Panc1 (cell line): ENCODE results near the gene CDK11A.

ENCODE experiments used
- POLR2AphosphoS5 ChIP-seq: IDR thresholded peaks from 2 replicates; pipeline ENCODE4 v1.6.1; 2012; ENCODE audit warnings: mild to moderate bottlenecking, low read depth, low read length, moderate library complexity
- TCF7L2 ChIP-seq: IDR thresholded peaks from 2 replicates; pipeline ENCODE4 v1.6.1; 2011; ENCODE audit warnings: mild to moderate bottlenecking, low read depth, low read length, inconsistent platforms
- TF ChIP-seq, protein P1 (sequence below): fragments of 450-650 bp; IDR thresholded peaks from 2 replicates; pipeline ENCODE4 v1.5.1; 2017; ENCODE audit warnings: mild to moderate bottlenecking
- TF ChIP-seq, protein P2 (sequence below), 2 experiments: IDR thresholded peaks; 2 replicates each; pipeline ENCODE4 v1.6.1; 2011 to 2012; ENCODE audit warnings: low read depth in 2 of 2, control low read depth in 1 of 2, low read length in 1 of 2, mild to moderate bottlenecking in 1 of 2, moderate library complexity in 1 of 2; ENCODE audit not compliant: insufficient read depth in 1 of 2

DNA sequence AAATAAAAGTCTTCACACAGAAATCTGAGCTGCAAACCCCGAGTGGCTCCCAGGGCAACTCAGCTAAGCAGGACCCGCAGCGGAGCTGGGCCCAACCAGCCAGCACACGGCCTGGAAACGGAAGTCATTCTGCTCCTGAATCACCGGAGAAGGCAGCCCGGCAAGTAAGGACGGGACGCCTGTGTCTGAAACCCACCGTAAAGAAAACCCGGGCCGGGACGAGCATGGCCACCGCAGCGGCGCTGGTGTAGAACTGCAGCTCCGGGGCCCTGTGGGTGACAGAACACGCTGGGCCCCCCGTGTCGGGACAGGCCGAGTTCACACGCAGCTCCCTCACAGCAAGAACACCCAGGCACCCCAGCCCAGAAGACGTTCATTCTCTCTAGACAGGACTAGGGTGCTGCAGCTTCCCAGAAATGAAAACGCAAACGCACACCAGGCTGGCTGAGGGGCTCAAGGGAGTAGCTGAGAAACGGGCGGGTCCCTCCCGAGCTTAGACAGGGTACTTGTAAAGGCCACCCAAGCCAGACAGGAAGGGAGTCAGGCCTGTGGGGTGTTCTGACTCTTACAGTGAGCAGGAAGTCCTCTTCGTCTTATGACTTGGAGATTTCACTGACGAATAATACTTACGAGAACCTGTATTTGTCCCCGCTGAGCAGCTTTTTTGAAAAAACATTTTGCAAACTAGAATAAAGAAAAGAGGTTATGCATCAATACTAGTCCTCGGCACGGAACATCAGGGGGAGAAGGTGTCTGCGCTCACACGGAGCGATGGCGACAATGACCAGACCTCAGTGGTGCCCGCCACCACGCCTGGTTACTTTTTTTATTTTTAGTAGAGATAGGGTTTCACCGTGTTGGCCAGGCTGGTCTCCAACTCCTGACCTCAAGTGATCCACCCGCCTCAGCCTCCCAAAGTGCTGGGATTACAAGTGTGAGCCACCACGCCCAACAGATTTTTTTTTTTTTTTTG is 54.4 kb downstream of the CDK11A start:
- TF ChIP-seq, protein P1, sequence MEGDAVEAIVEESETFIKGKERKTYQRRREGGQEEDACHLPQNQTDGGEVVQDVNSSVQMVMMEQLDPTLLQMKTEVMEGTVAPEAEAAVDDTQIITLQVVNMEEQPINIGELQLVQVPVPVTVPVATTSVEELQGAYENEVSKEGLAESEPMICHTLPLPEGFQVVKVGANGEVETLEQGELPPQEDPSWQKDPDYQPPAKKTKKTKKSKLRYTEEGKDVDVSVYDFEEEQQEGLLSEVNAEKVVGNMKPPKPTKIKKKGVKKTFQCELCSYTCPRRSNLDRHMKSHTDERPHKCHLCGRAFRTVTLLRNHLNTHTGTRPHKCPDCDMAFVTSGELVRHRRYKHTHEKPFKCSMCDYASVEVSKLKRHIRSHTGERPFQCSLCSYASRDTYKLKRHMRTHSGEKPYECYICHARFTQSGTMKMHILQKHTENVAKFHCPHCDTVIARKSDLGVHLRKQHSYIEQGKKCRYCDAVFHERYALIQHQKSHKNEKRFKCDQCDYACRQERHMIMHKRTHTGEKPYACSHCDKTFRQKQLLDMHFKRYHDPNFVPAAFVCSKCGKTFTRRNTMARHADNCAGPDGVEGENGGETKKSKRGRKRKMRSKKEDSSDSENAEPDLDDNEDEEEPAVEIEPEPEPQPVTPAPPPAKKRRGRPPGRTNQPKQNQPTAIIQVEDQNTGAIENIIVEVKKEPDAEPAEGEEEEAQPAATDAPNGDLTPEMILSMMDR = no peak
- TF ChIP-seq TCF7L2 (no peak), POLR2AphosphoS5 (no peak)
- TF ChIP-seq, protein P2, sequence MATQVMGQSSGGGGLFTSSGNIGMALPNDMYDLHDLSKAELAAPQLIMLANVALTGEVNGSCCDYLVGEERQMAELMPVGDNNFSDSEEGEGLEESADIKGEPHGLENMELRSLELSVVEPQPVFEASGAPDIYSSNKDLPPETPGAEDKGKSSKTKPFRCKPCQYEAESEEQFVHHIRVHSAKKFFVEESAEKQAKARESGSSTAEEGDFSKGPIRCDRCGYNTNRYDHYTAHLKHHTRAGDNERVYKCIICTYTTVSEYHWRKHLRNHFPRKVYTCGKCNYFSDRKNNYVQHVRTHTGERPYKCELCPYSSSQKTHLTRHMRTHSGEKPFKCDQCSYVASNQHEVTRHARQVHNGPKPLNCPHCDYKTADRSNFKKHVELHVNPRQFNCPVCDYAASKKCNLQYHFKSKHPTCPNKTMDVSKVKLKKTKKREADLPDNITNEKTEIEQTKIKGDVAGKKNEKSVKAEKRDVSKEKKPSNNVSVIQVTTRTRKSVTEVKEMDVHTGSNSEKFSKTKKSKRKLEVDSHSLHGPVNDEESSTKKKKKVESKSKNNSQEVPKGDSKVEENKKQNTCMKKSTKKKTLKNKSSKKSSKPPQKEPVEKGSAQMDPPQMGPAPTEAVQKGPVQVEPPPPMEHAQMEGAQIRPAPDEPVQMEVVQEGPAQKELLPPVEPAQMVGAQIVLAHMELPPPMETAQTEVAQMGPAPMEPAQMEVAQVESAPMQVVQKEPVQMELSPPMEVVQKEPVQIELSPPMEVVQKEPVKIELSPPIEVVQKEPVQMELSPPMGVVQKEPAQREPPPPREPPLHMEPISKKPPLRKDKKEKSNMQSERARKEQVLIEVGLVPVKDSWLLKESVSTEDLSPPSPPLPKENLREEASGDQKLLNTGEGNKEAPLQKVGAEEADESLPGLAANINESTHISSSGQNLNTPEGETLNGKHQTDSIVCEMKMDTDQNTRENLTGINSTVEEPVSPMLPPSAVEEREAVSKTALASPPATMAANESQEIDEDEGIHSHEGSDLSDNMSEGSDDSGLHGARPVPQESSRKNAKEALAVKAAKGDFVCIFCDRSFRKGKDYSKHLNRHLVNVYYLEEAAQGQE (IDR thresholded peaks at IDR 0.05; ENCODE audit: insufficient read depth in 1 of 2, low read depth in 2 of 2, low read length in 1 of 2) = no peak
